Astrocyte (in vitro differentiated cells and primary cell): ENCODE results near the gene CD34. TPM values are rescaled to one million over a fixed set of nuclear protein-coding genes. Genes with fewer than 3 reads are reported as not detected.

Experiments used
- DNase-seq: peaks from one replicate; pipeline ENCODE4 v3.0.0-alpha.2; 2010; ENCODE audit warnings: low read depth
- FAIRE-seq: peaks from 2 replicates; lab custom pipeline; 2011; peaks lifted over from hg19 to GRCh38; lab: Jason Lieb, UNC
- H2AFZ ChIP-seq: 2 replicates; pipeline ENCODE4 v1.6.0; 2012; ENCODE audit warnings: low read depth, low read length, inconsistent platforms
- H3K27ac ChIP-seq: 2 replicates; pipeline ENCODE4 v1.5.1; 2011; ENCODE audit warnings: low read depth, low read length, inconsistent platforms
- H3K27me3 ChIP-seq: 2 replicates; pipeline ENCODE4 v1.6.0; 2011; ENCODE audit warnings: low read length, inconsistent platforms; ENCODE audit not compliant: insufficient read depth
- H3K36me3 ChIP-seq: 2 replicates; pipeline ENCODE4 v1.5.1; 2011; ENCODE audit warnings: low read length, inconsistent platforms; ENCODE audit not compliant: insufficient read depth
- H3K4me1 ChIP-seq: 2 replicates; pipeline ENCODE4 v1.5.1; 2011; ENCODE audit warnings: low read length, inconsistent platforms; ENCODE audit not compliant: insufficient read depth
- H3K4me2 ChIP-seq: 2 replicates; pipeline ENCODE4 v1.6.0; 2012; ENCODE audit warnings: low read length, inconsistent platforms
- H3K4me3 ChIP-seq: 2 replicates; pipeline ENCODE4 v1.5.1; 2011; ENCODE audit warnings: low read depth, mild to moderate bottlenecking, low read length, inconsistent platforms; ENCODE audit not compliant: insufficient read depth
- H3K79me2 ChIP-seq: 2 replicates; pipeline ENCODE4 v1.6.0; 2012; ENCODE audit warnings: mild to moderate bottlenecking, low read length, inconsistent platforms; ENCODE audit not compliant: insufficient read depth
- H3K9ac ChIP-seq: 2 replicates; pipeline ENCODE4 v1.6.0; 2012; ENCODE audit warnings: mild to moderate bottlenecking, low read length, inconsistent platforms
- H3K9me3 ChIP-seq: 2 replicates; pipeline ENCODE4 v1.5.1; 2012; ENCODE audit warnings: low read depth, mild to moderate bottlenecking, low read length, inconsistent platforms; ENCODE audit not compliant: insufficient read depth
- H4K20me1 ChIP-seq: 2 replicates; pipeline ENCODE4 v1.6.0; 2012; ENCODE audit warnings: low read length, inconsistent platforms; ENCODE audit not compliant: insufficient read depth
- H3K27ac Mint-ChIP-seq: one replicate; pipeline ENCODE4 v1.8.0; 2021; ENCODE audit warnings: mild to moderate bottlenecking, mixed read lengths; ENCODE audit not compliant: unreplicated experiment
- H3K27me3 Mint-ChIP-seq: one replicate; pipeline ENCODE4 v1.8.0; 2021; ENCODE audit warnings: low read depth, mixed read lengths; ENCODE audit not compliant: unreplicated experiment
- H3K36me3 Mint-ChIP-seq: one replicate; pipeline ENCODE4 v1.8.0; 2021; ENCODE audit warnings: low read depth, mixed read lengths; ENCODE audit not compliant: unreplicated experiment
- H3K4me1 Mint-ChIP-seq: one replicate; pipeline ENCODE4 v1.8.0; 2021; ENCODE audit warnings: low read depth, mixed read lengths; ENCODE audit not compliant: unreplicated experiment
- H3K4me3 Mint-ChIP-seq: one replicate; pipeline ENCODE4 v1.8.0; 2021; ENCODE audit warnings: mild to moderate bottlenecking, moderate library complexity, mixed read lengths; ENCODE audit not compliant: unreplicated experiment
- H3K9me3 Mint-ChIP-seq: one replicate; pipeline ENCODE4 v1.8.0; 2021; ENCODE audit warnings: mild to moderate bottlenecking, mixed read lengths; ENCODE audit not compliant: unreplicated experiment
- EZH2 ChIP-seq: IDR thresholded peaks from 2 replicates; pipeline ENCODE4 v1.6.1; 2012; ENCODE audit warnings: mild to moderate bottlenecking, low read length, inconsistent platforms; ENCODE audit not compliant: insufficient read depth
- total RNA-seq: library from RNA; stranded (reverse); gene quantifications from 2 replicates; pipeline ENCODE4 v1.2.1, GENCODE V29; 2021
- TF ChIP-seq, protein P1 (sequence below): IDR thresholded peaks from 2 replicates; pipeline ENCODE4 v1.5.1; 2011; ENCODE audit warnings: low read depth, mild to moderate bottlenecking, inconsistent platforms, low read length, moderate library complexity; ENCODE audit not compliant: insufficient read depth

The CD34 gene
- total RNA-seq, 1 donor from 2014 or later, result 0.45 TPM

DNA sequence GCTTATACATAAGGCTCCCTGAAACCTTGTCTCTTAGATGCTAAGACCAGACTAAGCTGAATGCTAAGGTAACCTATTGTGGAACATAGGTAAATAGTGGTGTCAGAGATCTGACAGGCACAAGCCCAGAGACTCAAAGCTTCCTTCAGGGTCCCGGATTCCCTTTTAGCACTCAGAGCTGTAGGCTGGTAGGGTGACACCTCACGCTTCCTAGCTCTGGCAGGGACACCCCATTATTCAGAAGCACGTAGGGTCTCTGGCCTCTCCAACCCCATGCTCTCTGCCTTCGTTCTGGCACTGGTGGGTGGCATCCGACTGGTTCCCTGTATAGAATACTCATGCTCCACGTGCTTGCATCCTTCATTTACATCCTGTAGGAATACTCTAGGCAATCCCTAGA is 68.4 kb downstream of the CD34 start:
- Mint-ChIP-seq H3K27me3 (peaks cover 3% of the 10 kb centered on the region), H3K9me3 (peaks cover 2% of the 10 kb centered on the region), H3K36me3 (no peaks in the 10 kb centered on the region), H3K27ac (no peak overlapping the region), H3K4me1 (no peaks in the 10 kb centered on the region), H3K4me3 (no peak overlapping the region)
- no peak overlapping the region for H3K27ac ChIP-seq
- TF ChIP-seq, protein P1, sequence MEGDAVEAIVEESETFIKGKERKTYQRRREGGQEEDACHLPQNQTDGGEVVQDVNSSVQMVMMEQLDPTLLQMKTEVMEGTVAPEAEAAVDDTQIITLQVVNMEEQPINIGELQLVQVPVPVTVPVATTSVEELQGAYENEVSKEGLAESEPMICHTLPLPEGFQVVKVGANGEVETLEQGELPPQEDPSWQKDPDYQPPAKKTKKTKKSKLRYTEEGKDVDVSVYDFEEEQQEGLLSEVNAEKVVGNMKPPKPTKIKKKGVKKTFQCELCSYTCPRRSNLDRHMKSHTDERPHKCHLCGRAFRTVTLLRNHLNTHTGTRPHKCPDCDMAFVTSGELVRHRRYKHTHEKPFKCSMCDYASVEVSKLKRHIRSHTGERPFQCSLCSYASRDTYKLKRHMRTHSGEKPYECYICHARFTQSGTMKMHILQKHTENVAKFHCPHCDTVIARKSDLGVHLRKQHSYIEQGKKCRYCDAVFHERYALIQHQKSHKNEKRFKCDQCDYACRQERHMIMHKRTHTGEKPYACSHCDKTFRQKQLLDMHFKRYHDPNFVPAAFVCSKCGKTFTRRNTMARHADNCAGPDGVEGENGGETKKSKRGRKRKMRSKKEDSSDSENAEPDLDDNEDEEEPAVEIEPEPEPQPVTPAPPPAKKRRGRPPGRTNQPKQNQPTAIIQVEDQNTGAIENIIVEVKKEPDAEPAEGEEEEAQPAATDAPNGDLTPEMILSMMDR, result no peak
- TF ChIP-seq EZH2, result no peak
- H3K36me3 ChIP-seq, result no peaks in the 10 kb centered on the region
- H3K4me2 ChIP-seq, result no peak overlapping the region
- DNase-seq (no peak), FAIRE-seq (no peak)
- H3K4me3 ChIP-seq, result no peak overlapping the region
- H3K79me2 ChIP-seq, result peaks cover 3% of the 10 kb centered on the region
- no peak overlapping the region for H2AFZ ChIP-seq
- H3K9me3 ChIP-seq, result no peaks in the 10 kb centered on the region
- no peaks in the 10 kb centered on the region for H3K4me1 ChIP-seq
- no peak overlapping the region for H3K9ac ChIP-seq
- no peaks in the 10 kb centered on the region for H3K27me3 ChIP-seq
- no peaks in the 10 kb centered on the region for H4K20me1 ChIP-seq

DNA sequence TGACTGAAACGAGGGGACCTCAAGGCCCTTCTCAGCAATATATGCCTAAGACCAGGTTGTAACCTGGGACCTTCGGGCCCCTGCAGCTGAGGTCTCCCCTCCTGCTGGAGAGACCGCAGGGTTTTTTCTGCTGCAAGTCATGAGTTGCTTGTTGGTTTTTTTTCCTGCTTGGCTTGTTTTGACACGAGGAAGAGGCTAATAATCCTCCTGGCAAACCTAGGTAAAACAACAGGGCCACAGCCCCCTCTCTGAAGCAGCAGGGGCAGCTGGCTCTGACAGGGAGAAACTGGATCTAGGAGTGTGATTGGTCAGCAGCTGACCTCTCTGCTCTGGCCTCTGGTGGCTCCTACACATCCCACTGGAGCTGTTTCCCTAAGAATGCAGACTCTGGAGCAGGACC is 69.0 kb downstream of the CD34 start:
- DNase-seq (no peak), FAIRE-seq (no peak)
- Mint-ChIP-seq H3K27ac (no peak overlapping the region), H3K9me3 (peaks cover 2% of the 10 kb centered on the region), H3K4me3 (no peak overlapping the region), H3K27me3 (peaks cover 3% of the 10 kb centered on the region), H3K36me3 (no peaks in the 10 kb centered on the region), H3K4me1 (no peaks in the 10 kb centered on the region)
- Histone ChIP-seq H3K9me3 (no peaks in the 10 kb centered on the region), H4K20me1 (no peaks in the 10 kb centered on the region), H3K9ac (no peak overlapping the region), H3K4me3 (no peak overlapping the region), H3K4me1 (no peaks in the 10 kb centered on the region), H3K79me2 (peaks cover 3% of the 10 kb centered on the region), H3K4me2 (no peak overlapping the region), H3K27me3 (no peaks in the 10 kb centered on the region), H3K27ac (no peak overlapping the region), H3K36me3 (no peaks in the 10 kb centered on the region), H2AFZ (no peak overlapping the region)
- TF ChIP-seq, protein P1, result no peak
- TF ChIP-seq EZH2, result no peak

DNA sequence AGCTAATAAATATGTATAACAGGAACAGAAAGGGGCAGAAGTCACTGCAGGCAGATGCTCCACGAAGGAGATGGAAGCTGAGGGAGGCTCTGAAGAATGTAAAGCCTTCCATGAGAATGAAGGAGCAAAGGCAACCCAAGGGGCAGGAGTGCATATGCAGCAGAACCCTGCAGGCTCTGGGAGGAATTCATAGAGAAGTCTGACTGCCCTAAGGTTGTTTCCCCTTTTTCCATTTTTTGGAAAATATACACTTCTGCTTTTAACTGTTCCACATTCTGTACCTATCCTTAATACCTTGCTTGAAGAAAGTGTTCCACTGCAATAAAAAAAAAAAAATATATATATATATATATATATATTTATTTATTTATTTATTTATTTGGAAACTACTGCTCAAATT is 69.6 kb downstream of the CD34 start:
- no peak for TF ChIP-seq EZH2
- H3K4me2 ChIP-seq, result no peak overlapping the region
- H3K27ac ChIP-seq, result no peak overlapping the region
- H3K27me3 ChIP-seq, result no peaks in the 10 kb centered on the region
- H3K9ac ChIP-seq, result no peak overlapping the region
- no peaks in the 10 kb centered on the region for H3K4me1 Mint-ChIP-seq
- H4K20me1 ChIP-seq, result no peaks in the 10 kb centered on the region
- peaks cover 2% of the 10 kb centered on the region for H3K9me3 Mint-ChIP-seq
- peaks cover 3% of the 10 kb centered on the region for H3K79me2 ChIP-seq
- no peak overlapping the region for H2AFZ ChIP-seq
- FAIRE-seq (no peak), DNase-seq (no peak)
- peaks cover 3% of the 10 kb centered on the region for H3K27me3 Mint-ChIP-seq
- H3K4me1 ChIP-seq, result no peaks in the 10 kb centered on the region
- no peaks in the 10 kb centered on the region for H3K36me3 ChIP-seq
- H3K36me3 Mint-ChIP-seq, result no peaks in the 10 kb centered on the region
- no peak overlapping the region for H3K27ac Mint-ChIP-seq
- H3K4me3 Mint-ChIP-seq, result no peak overlapping the region
- no peaks in the 10 kb centered on the region for H3K9me3 ChIP-seq
- no peak overlapping the region for H3K4me3 ChIP-seq
